GM12878 (cell line): Measurements from ENCODE around the gene CACNA1G. TPM values are rescaled to one million over a fixed set of nuclear protein-coding genes. Genes with fewer than 3 reads are reported as not detected.

Experiments
- ATAC-seq: fragments of 200-7000 bp; cut with Tn5 transposase; 3 replicates; pipeline ENCODE4 v1.9.1; 2020; ENCODE audit warnings: mild to moderate bottlenecking, moderate library complexity
- BruUV-seq: library from RNA; stranded (reverse); fragments of 400-500 nt; replicated peaks from 2 replicates; lab custom pipeline; 2021; lab: Mats Ljungman, UMichigan
- CTCF ChIA-PET: fragments of 300-600 bp; sonication (Branson Sonifier 250); formaldehyde crosslinking; extraction: SDS; loops from one replicate; lab custom pipeline; 2021; ENCODE audit warnings: inconsistent platforms; lab: Yijun Ruan, JAX
- POLR2A ChIA-PET: fragments of 350-600 bp; formaldehyde crosslinking; extraction: SDS; loops from one replicate; lab custom pipeline; 2021; ENCODE audit warnings: inconsistent platforms; lab: Charles Lee
- RAD21 ChIA-PET: fragments of 300-600 bp; sonication (Branson Sonifier 250); formaldehyde crosslinking; loops from one replicate; lab custom pipeline; 2023; ENCODE audit warnings: antibody characterized with exemption; ENCODE audit not compliant: unreplicated experiment; lab: Charles Lee
- SMC1A ChIA-PET: fragments of 300-600 bp; sonication (Branson Sonifier 250); formaldehyde crosslinking; loops from one replicate; lab custom pipeline; 2023; ENCODE audit not compliant: unreplicated experiment, uncharacterized antibody; lab: Charles Lee
- DNase-seq: peaks from one replicate; pipeline ENCODE4 v3.0.0-alpha.2; 2011; ENCODE audit warnings: low read depth, low spot score
- FAIRE-seq: peaks from 3 replicates; lab custom pipeline; 2011; peaks lifted over from hg19 to GRCh38; lab: Jason Lieb, UNC
- H2AFZ ChIP-seq: 2 replicates; pipeline ENCODE4 v1.6.0; 2011; ENCODE audit warnings: low read depth, low read length, control low read depth; ENCODE audit not compliant: control insufficient read depth
- H3K27ac ChIP-seq: 2 replicates; pipeline ENCODE4 v1.5.1; 2011; ENCODE audit warnings: control low read depth; ENCODE audit not compliant: control insufficient read depth, insufficient read depth
- H3K27me3 ChIP-seq, 2 experiments: replicated peaks in 1 of 2; 2 replicates each; pipeline versions ENCODE4 v1.6.0 to v1.6.1; 2011; ENCODE audit warnings: low read length in 1 of 2; ENCODE audit not compliant: control insufficient read depth in 2 of 2, insufficient read depth in 2 of 2
- H3K36me3 ChIP-seq, 2 experiments: 2 replicates each; pipeline ENCODE4 v1.5.1; 2011; ENCODE audit warnings: low read length in 1 of 2; ENCODE audit not compliant: control insufficient read depth in 2 of 2, insufficient read depth in 2 of 2
- H3K4me1 ChIP-seq: 2 replicates; pipeline ENCODE4 v1.6.1; 2011; ENCODE audit warnings: mild to moderate bottlenecking, low read length, moderate library complexity, mixed read lengths; ENCODE audit not compliant: control insufficient read depth, insufficient read depth
- H3K4me2 ChIP-seq: 2 replicates; pipeline ENCODE4 v1.6.0; 2011; ENCODE audit warnings: control low read depth; ENCODE audit not compliant: control insufficient read depth, insufficient read depth
- H3K4me3 ChIP-seq: fragments of 200-600 bp; sonication (generic); 2 replicates; pipeline ENCODE4 v1.5.1; 2016
- H3K79me2 ChIP-seq: 2 replicates; pipeline ENCODE4 v1.6.0; 2011; ENCODE audit warnings: low read length; ENCODE audit not compliant: control insufficient read depth, insufficient read depth
- H3K9ac ChIP-seq: 2 replicates; pipeline ENCODE4 v1.8.0; 2011; ENCODE audit warnings: low read length, control low read depth, mixed read lengths; ENCODE audit not compliant: control insufficient read depth, insufficient read depth
- H3K9me3 ChIP-seq: replicated peaks from 3 replicates; pipeline ENCODE4 v1.5.1; 2011; ENCODE audit warnings: mild to moderate bottlenecking, low read length; ENCODE audit not compliant: control insufficient read depth, insufficient read depth
- H4K20me1 ChIP-seq: 2 replicates; pipeline ENCODE4 v1.6.0; 2011; ENCODE audit not compliant: control insufficient read depth, insufficient read depth
- BHLHE40 ChIP-seq, 2 experiments: fragments of 450-650 bp in 1 of 2; IDR thresholded peaks; 2 replicates each; pipeline ENCODE4 v1.6.1; 2011 to 2017; ENCODE audit warnings: low read depth in 2 of 2, borderline replicate concordance in 1 of 2, improper control_type of control experiment in 1 of 2, low read length in 1 of 2, mild to moderate bottlenecking in 1 of 2
- CHD4 ChIP-seq: fragments of 200-600 bp; sonication (generic); IDR thresholded peaks from 2 replicates; pipeline ENCODE4 v1.6.1; 2016; ENCODE audit warnings: mild to moderate bottlenecking
- IRF5 ChIP-seq: fragments of 450-650 bp; IDR thresholded peaks from 2 replicates; pipeline ENCODE4 v1.6.1; 2017; ENCODE audit warnings: borderline replicate concordance
- JUNB ChIP-seq: IDR thresholded peaks from 2 replicates; pipeline ENCODE4 v1.6.1; 2016; ENCODE audit warnings: antibody characterized with exemption, mild to moderate bottlenecking
- MAX ChIP-seq: IDR thresholded peaks from 2 replicates; pipeline ENCODE4 v1.6.1; 2012; ENCODE audit warnings: low read depth, low read length, improper control_type of control experiment
- MTA2 ChIP-seq: fragments of 450-650 bp; IDR thresholded peaks from 2 replicates; pipeline ENCODE4 v1.6.1; 2016; ENCODE audit warnings: low read depth, mild to moderate bottlenecking, moderate library complexity
- MYC ChIP-seq: IDR thresholded peaks from 2 replicates; pipeline ENCODE4 v1.6.1; 2011; ENCODE audit warnings: mild to moderate bottlenecking, low read length, moderate library complexity, inconsistent platforms; ENCODE audit not compliant: insufficient read depth, insufficient replicate concordance, insufficient read length, severe bottlenecking
- NR2C1 ChIP-seq: fragments of 450-650 bp; IDR thresholded peaks from 2 replicates; pipeline ENCODE4 v1.6.1; 2017; ENCODE audit warnings: antibody characterized with exemption, mild to moderate bottlenecking, moderate library complexity
- NR2F1 ChIP-seq: fragments of 450-650 bp; conservative IDR thresholded peaks from 2 replicates; pipeline ENCODE4 v1.6.1; 2017; ENCODE audit warnings: mild to moderate bottlenecking
- PBX3 ChIP-seq: IDR thresholded peaks from 2 replicates; pipeline ENCODE4 v1.6.1; 2011; ENCODE audit warnings: mild to moderate bottlenecking, low read depth, low read length, moderate library complexity; ENCODE audit not compliant: insufficient replicate concordance
- SKIL ChIP-seq: fragments of 450-650 bp; IDR thresholded peaks from 2 replicates; pipeline ENCODE4 v1.6.1; 2017; ENCODE audit warnings: mild to moderate bottlenecking, low read depth, inconsistent platforms; ENCODE audit not compliant: poor library complexity, severe bottlenecking
- SMC3 ChIP-seq: IDR thresholded peaks from 2 replicates; pipeline ENCODE4 v1.6.1; 2011; ENCODE audit warnings: low read length, improper control_type of control experiment, borderline replicate concordance
- SREBF2 ChIP-seq: IDR thresholded peaks from 2 replicates; pipeline ENCODE4 v1.6.1; 2012; ENCODE audit warnings: mild to moderate bottlenecking, low read length
- TAF1 ChIP-seq: IDR thresholded peaks from 2 replicates; pipeline ENCODE4 v1.6.1; 2011; ENCODE audit warnings: mild to moderate bottlenecking, low read depth, low read length, borderline replicate concordance
- TARDBP ChIP-seq: IDR thresholded peaks from 2 replicates; pipeline ENCODE4 v1.6.1; 2016; ENCODE audit warnings: borderline replicate concordance
- USF2 ChIP-seq: IDR thresholded peaks from 2 replicates; pipeline ENCODE4 v1.6.1; 2011; ENCODE audit warnings: low read depth, low read length, improper control_type of control experiment, borderline replicate concordance
- YBX1 ChIP-seq: fragments of 450-650 bp; IDR thresholded peaks from 2 replicates; pipeline ENCODE4 v1.6.1; 2016; ENCODE audit warnings: antibody characterized with exemption
- ZBED1 ChIP-seq: IDR thresholded peaks from 2 replicates; pipeline ENCODE4 v1.6.1; 2016; ENCODE audit warnings: borderline replicate concordance
- ZNF24 ChIP-seq: fragments of 450-650 bp; IDR thresholded peaks from 2 replicates; pipeline ENCODE4 v1.6.1; 2017; ENCODE audit warnings: antibody characterized with exemption, mild to moderate bottlenecking
- ZNF384 ChIP-seq: IDR thresholded peaks from 2 replicates; pipeline ENCODE4 v1.6.1; 2012; ENCODE audit warnings: low read depth, mild to moderate bottlenecking, low read length, improper control_type of control experiment, borderline replicate concordance
- WGBS: methylation state at CpG from one replicate; pipeline ENCODE4 v1.1.6; 2016; ENCODE audit warnings: low lambda C conversion rate; ENCODE audit not compliant: insufficient replicate concordance, insufficient coverage; ENCODE audit errors: missing lambda C conversion rate; 5-methylcytosine and 5-hydroxymethylcytosine counted together
- in situ Hi-C: fragments of 300-500 bp; cut with MboI; formaldehyde crosslinking; loops from 9 replicates; pipeline ENCODE4 v1.14.3; 2018; ENCODE audit warnings: mixed read lengths
- intact Hi-C: fragments of 100-400 bp; cut with micrococcal nuclease; formaldehyde crosslinking; loops from one replicate; pipeline ENCODE4 v1.14.2; 2022; ENCODE audit not compliant: unreplicated experiment
- polyA plus RNA-seq, 11 experiments: library from polyadenylated mRNA; depleted of rRNA in 4 of 11; unstranded in 6 of 11; stranded (reverse) in 5 of 11; fragments of >200 nt; fragmentation: Nextera tagmentation in 4 of 11; fragmentation: Illumina TruSeq in 1 of 11; extraction: Ambion mirVana in 4 of 11; extraction: Trizol in 1 of 11; gene quantifications; 1 replicate in 1 of 11; 2 replicates in 10 of 11; pipeline versions ENCODE4 v1.2.1 to v1.2.3, GENCODE V29; 2011 to 2016; ENCODE audit warnings: inconsistent platforms in 2 of 11, missing spikeins in 2 of 11, low read depth in 1 of 11
- total RNA-seq, 4 experiments: library from RNA; depleted of rRNA in 3 of 4; stranded (reverse); fragments of >200 nt in 3 of 4; fragmentation: Illumina TruSeq in 1 of 4; extraction: Trizol in 1 of 4; gene quantifications; 2 replicates each; pipeline versions ENCODE4 v1.2.1 to v1.2.3, GENCODE V29; 2013 to 2021

The CACNA1G gene
- total and polyA plus RNA-seq, 10 of the 15 experiments (the other 5 are each of a cell fraction or from before 2014, with no cell fraction given) = 0.03 to 0.15 TPM; not detected in 8

- Histone ChIP-seq H3K4me2 (no peak overlapping the region), H3K9ac (no peak overlapping the region), H3K4me1 (peaks cover 4% of the 10 kb centered on the region; the same call in 1 of the 2 replicates), H3K27ac (no peak overlapping the region), H3K79me2 (no peaks in the 10 kb centered on the region), H3K9me3 (no peaks in the 10 kb centered on the region), H3K4me3 (no peak overlapping the region), H4K20me1 (no peaks in the 10 kb centered on the region), H2AFZ (no peak overlapping the region), H3K27me3 (no peaks in the 10 kb centered on the region), H3K36me3 (no peaks in the 10 kb centered on the region)
- intact Hi-C loops = no loop called here
- ChIA-PET POLR2A (interaction anchor here (1.1 kb wide), 1 partner anchor 10 kb away, joined by 3 read pairs; no protein-coding TSS in a partner anchor), SMC1A (interaction anchor here (0.8 to 1.7 kb wide), 3 partner anchors 9 to 20 kb away, joined by 3 to 5 read pairs (median 3); no protein-coding TSS in a partner anchor), CTCF (interaction anchor here (1.2 to 7.8 kb wide), 3 partner anchors 9 to 56 kb away, joined by 3 to 70 read pairs (median 4); no protein-coding TSS in a partner anchor), RAD21 (interaction anchor here (1.4 to 1.6 kb wide), 2 partner anchors 9 to 10 kb away, joined by 4 to 10 read pairs; no protein-coding TSS in a partner anchor)
- TF ChIP-seq MTA2 (no peak), JUNB (no peak), NR2F1 (no peak), NR2C1 (no peak), SMC3 (no peak), ZBED1 (no peak), MYC (no peak), SREBF2 (no peak), ZNF384 (no peak), YBX1 (no peak), TAF1 (no peak), USF2 (no peak), TARDBP (no peak), IRF5 (no peak), SKIL (no peak), MAX (no peak), BHLHE40 (IDR thresholded peaks at IDR 0.05; ENCODE audit: borderline replicate concordance in 1 of 2, low read depth in 2 of 2, low read length in 1 of 2) (no peak), ZNF24 (no peak), CHD4 (no peak), PBX3 (no peak)
- in situ Hi-C loops = no loop called here
- ATAC-seq (no peak), DNase-seq (no peak), FAIRE-seq (no peak)
- 38% methylated on average over 3 of the region's 3 CpGs for WGBS
- no TSS peak for BruUV-seq
These were observed 80.8 kb downstream of the CACNA1G start for GRCh38 chr17:50641357-50641756.
